Immature natural killer cell (primary cell): ENCODE data around the gene RETREG1. TPM values are rescaled to one million over a fixed set of nuclear protein-coding genes. Genes with fewer than 3 reads are reported as not detected.
"Not testable (repeated sequence)": the region's sequence is repeated elsewhere in the genome, so short reads cannot be mapped to it uniquely, and the experiment has no call there.

Source experiments
- DNase-seq, 3 donors: peaks; one replicate each; pipeline ENCODE4 v3.0.0; 2022; ENCODE audit warnings: mixed read lengths in 1 of 3
- H3K27ac Mint-ChIP-seq, 6 donors: one replicate each; pipeline ENCODE4 v1.8.0; 2020; ENCODE audit warnings: mixed read lengths in 6 of 6, mild to moderate bottlenecking in 5 of 6, inconsistent platforms in 4 of 6, moderate library complexity in 3 of 6
- H3K27me3 Mint-ChIP-seq, 3 donors: one replicate each; pipeline ENCODE4 v1.8.0; 2020 to 2021; ENCODE audit warnings: low read depth in 3 of 3, mild to moderate bottlenecking in 3 of 3, mixed read lengths in 3 of 3, moderate library complexity in 3 of 3, inconsistent platforms in 1 of 3
- H3K36me3 Mint-ChIP-seq, 3 donors: one replicate each; pipeline ENCODE4 v1.8.0; 2020; ENCODE audit warnings: mixed read lengths in 3 of 3, inconsistent platforms in 2 of 3, mild to moderate bottlenecking in 2 of 3
- H3K4me1 Mint-ChIP-seq, 2 donors: one replicate each; pipeline ENCODE4 v1.8.0; 2020; ENCODE audit warnings: inconsistent platforms in 2 of 2, mild to moderate bottlenecking in 2 of 2, mixed read lengths in 2 of 2, moderate library complexity in 1 of 2
- H3K4me3 Mint-ChIP-seq, 5 donors: one replicate each; pipeline ENCODE4 v1.8.0; 2020; ENCODE audit warnings: mild to moderate bottlenecking in 5 of 5, mixed read lengths in 5 of 5, inconsistent platforms in 3 of 5, moderate library complexity in 3 of 5
- H3K9me3 Mint-ChIP-seq, 6 donors: one replicate each; pipeline ENCODE4 v1.8.0; 2020; ENCODE audit warnings: mild to moderate bottlenecking in 6 of 6, mixed read lengths in 6 of 6, inconsistent platforms in 4 of 6, moderate library complexity in 3 of 6
- polyA plus RNA-seq, 3 donors: library from polyadenylated mRNA; unstranded; fragments of 300-500 nt; fragmentation: Illumina TruSeq; gene quantifications; one replicate each; pipeline ENCODE4 v1.2.3, GENCODE V29; 2021

RETREG1 gene
- polyA plus RNA-seq, 3 donors from 2014 or later, result 2.8 to 5.6 (median 3.6) TPM

DNA sequence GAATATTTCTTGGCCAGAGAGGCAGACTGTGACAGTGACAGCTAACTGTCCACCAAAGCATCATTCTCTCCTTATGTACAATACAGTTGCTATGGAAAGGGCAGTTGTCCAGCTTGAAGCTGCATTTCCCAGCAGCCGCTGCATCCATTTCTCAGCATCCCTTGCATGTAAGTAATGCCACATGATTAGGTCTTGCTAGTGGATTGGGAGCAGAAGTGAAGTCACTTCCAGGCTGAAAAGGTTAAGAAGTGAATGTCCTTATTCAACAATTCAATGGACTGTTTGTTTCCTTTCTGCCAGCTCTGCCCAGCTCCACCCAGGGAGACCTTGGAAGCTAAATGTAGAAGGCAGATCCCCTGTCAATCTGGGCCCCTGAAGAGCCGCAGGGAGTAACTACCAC lies 26.1 kb upstream of the RETREG1 start:
- H3K27ac Mint-ChIP-seq, result no peak overlapping the region
- no peak overlapping the region for H3K4me3 Mint-ChIP-seq
- H3K36me3 Mint-ChIP-seq, result no peaks in the 10 kb centered on the region

DNA sequence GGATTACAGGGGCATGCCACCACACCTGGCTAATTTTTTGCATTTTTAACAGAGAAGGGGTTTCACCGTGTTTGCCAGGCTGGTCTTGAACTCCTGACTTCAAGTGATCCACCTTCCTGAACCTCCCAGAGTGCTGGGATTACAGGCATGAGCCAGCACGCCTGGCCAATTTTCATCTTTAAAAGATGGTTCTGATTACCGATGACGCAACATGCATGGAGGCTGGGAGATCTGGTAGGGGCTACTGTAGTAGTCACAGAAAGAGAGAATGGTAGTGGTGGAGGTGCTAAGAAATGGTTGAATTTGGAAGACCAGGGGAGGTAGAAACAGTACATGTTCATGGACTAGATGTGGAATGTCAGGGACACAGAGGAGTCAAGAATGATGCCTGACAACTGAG lies 22.4 kb upstream of the RETREG1 start:
- H3K9me3 Mint-ChIP-seq, result peaks cover 0 to 9% (median 1%) of the 10 kb centered on the region in 6 donors

More for the DNA sequence above, 26.1 kb upstream of the RETREG1 start:
- Mint-ChIP-seq H3K9me3 (peaks cover 0 to 11% (median 3%) of the 10 kb centered on the region in 6 donors), H3K4me1 (no peaks in the 10 kb centered on the region), H3K27me3 (peaks cover 0 to 4% (median 2%) of the 10 kb centered on the region in 3 donors)
- DNase-seq, result no peak

DNA sequence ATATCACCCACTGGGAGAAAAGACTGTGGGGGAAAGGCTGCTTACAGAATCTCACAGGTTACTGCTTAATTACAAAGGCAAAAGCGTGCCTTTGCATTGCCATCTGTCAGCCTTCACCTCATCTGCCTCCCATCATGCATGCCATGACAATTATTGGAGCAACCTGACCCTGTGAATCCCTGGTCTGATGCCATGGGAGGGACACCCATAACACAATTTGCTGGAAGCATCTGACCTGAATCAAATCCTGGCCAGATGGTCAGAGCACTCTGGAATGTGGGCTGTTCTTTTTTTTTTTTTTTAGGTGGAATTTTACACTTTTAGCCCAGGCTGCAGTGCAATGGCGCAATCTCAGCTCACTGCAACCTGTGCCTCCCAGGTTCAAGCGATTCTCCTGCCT lies 11.6 kb upstream of the RETREG1 start:
- Mint-ChIP-seq H3K4me3 (no peak overlapping the region), H3K27me3 (peaks cover 0 to 6% (median 2%) of the 10 kb centered on the region in 3 donors), H3K9me3 (peaks cover 0 to 2% (median under 1%) of the 10 kb centered on the region in 6 donors), H3K4me1 (peaks cover 6 to 7% of the 10 kb centered on the region in 2 donors), H3K36me3 (no peaks in the 10 kb centered on the region), H3K27ac (no peak overlapping the region)
- DNase-seq, result no peak

More for the DNA sequence above, 22.4 kb upstream of the RETREG1 start:
- no peak overlapping the region for H3K27ac Mint-ChIP-seq
- no peak for DNase-seq
- H3K4me3 Mint-ChIP-seq, result no peak overlapping the region
- H3K36me3 Mint-ChIP-seq, result no peaks in the 10 kb centered on the region
- peaks cover 0 to 4% (median 2%) of the 10 kb centered on the region in 3 donors for H3K27me3 Mint-ChIP-seq
- no peaks in the 10 kb centered on the region for H3K4me1 Mint-ChIP-seq

DNA sequence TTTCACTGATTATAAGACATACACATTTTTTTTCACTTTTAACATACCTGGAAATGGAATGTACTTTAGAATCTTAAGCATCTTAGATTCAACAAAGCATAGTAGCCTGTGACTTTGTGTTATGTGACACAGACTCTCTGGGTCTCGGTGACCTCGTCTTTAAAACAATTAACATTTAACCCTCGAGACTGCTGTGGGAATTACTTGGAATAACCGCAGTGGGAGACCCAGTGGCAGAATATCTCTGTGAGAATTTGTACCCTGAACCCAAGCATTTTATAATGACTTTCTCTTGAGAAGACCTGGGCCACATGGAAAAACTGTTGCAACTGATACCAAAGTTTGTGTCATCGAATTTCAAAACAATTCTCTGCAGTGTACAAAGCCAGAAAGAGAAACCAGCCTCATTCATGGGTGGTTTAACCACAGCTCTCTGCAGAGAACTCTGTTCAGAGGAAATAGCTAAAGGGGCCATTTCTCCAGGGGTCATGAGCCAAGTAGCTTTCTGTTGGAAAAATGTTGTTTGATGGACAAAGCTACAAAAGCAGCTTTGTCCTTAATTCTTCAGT lies 10.0 kb upstream of the RETREG1 start:
- Mint-ChIP-seq H3K36me3 (no peaks in the 10 kb centered on the region), H3K4me3 (no peak overlapping the region), H3K9me3 (peaks cover 0 to 2% (median under 1%) of the 10 kb centered on the region in 6 donors), H3K27me3 (peaks cover 0 to 6% (median 2%) of the 10 kb centered on the region in 3 donors), H3K27ac (peak overlapping the region in 1 of 6 donors; percentile 29), H3K4me1 (peaks cover 6 to 7% of the 10 kb centered on the region in 2 donors)
- no peak for DNase-seq

DNA sequence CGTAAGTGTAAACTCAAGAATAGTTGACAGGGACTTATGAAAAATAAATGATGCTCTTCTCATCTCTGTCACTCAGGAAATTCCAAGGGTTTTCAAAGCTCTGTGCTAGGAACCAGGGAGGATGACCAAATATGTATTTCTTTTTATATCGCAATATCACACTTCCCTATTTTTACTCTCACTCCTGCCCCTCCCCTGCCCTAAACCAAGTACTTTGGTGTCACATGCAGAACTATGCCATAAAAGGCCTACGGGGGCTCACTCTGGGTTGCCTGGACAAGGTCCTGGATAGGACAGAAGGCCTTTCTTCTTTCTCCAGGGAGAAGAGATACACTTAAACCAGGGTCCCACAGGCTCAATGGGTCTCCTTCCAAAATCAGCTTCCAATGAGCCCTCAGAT lies 8.3 kb upstream of the RETREG1 start:
- no peaks in the 10 kb centered on the region for H3K9me3 Mint-ChIP-seq
- no peaks in the 10 kb centered on the region for H3K36me3 Mint-ChIP-seq
- H3K4me1 Mint-ChIP-seq, result peaks cover 6 to 7% of the 10 kb centered on the region in 2 donors
- H3K27me3 Mint-ChIP-seq, result peaks cover 0 to 4% (median 2%) of the 10 kb centered on the region in 3 donors
- DNase-seq, result no peak
- no peak overlapping the region for H3K27ac Mint-ChIP-seq
- no peak overlapping the region for H3K4me3 Mint-ChIP-seq

DNA sequence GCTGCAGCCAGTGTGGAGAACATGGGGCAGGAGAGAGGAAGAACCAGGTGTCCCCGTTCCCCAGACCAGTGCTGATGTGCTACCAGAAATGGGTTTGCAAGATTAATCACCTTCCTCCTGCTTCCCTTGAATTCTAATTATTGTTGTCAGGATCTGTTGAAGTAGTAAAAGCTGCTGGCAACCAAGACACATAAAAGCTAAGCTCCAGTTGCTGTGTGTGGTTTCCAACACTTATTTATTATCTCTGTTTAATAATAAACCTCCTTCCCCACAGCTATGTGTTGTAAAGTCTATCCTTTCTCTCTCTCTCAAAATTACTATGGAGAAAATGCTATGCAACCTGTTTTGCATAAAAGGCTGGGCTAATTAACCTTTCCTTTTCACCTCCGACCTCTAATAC lies 2.3 kb upstream of the RETREG1 start:
- Mint-ChIP-seq H3K36me3 (no peaks in the 10 kb centered on the region), H3K4me3 (no peak overlapping the region), H3K27ac (no peak overlapping the region), H3K4me1 (peaks cover 10 to 11% of the 10 kb centered on the region in 2 donors), H3K27me3 (peaks cover 2 to 6% (median 2%) of the 10 kb centered on the region in 3 donors), H3K9me3 (no peaks in the 10 kb centered on the region)
- DNase-seq, result no peak

DNA sequence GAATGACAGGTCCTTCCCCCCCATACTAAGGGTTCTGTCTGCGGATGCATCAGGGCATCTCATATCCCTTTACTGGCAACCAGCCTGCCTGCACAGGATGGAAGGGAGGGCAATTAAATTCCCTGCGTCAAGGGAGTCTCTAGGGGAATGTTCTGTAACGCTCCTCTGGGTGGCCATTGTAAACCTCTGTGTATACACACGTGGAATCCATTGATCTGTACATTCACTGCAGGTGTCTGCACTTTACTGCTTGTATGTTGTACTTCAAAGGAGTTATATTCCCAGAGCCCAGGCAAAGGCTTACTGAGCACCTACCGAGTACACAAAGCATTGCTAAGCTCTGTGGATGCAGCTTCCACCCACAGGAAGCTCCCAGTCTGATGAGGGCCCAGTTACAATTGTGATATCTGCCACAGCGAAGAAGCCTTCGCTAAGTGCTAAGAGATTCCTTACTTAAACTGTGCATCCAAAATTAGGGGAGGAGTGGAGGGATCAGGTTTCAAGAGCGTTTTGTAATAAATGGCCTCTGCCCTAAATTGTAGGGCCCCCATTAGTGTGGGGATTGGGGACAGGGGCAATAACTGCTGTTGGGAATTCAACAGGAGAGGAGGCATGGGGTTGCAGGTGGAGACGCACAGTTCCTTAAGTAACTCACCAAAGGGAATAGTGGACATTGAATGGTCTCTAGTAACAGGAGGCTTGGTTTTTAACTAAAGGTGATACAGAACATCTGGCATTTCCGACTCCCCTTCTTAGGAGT lies 1.5 kb upstream of the RETREG1 start:
- H3K27me3 Mint-ChIP-seq, result peaks cover 2 to 6% (median 2%) of the 10 kb centered on the region in 3 donors
- no peak overlapping the region for H3K4me3 Mint-ChIP-seq
- H3K36me3 Mint-ChIP-seq, result no peaks in the 10 kb centered on the region
- H3K27ac Mint-ChIP-seq, result no peak overlapping the region
- H3K9me3 Mint-ChIP-seq, result no peaks in the 10 kb centered on the region
- DNase-seq, result no peak
- peaks cover 10 to 11% of the 10 kb centered on the region in 2 donors for H3K4me1 Mint-ChIP-seq

DNA sequence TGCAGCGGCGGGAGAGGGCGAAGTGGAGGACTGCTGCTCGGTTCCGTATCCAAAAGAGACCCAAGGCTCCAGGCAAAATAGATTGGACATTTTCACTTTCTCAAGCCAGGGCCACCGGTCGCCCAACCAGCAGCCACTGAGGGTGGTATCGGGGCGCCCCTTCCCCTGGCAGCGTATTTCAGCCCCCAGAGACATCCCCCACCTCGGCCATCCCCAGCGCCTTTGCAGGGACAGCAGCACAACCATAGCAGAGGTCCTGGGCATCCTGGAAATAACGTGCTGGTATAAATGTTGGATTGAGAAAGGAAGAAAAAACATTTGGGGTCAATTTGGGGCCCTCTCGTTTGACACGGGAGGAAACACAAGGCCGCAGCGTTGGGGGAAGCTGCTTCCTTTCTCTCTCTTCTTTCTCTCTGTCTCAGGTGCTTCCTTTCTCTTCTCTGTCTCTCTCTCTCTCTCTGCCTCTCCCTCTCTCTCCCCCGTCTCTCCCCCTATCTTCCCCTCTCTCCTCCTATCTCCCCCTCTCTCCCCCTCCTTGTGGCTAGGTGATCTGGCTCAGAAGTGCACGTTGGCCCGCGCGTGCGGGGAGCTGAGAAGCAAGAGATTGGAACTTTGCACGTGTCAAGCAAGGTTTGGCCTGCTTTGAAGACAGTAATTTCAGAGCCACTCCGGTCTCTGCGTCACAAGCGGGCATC lies 624 bp upstream of the RETREG1 start:
- H3K27me3 Mint-ChIP-seq, result peaks cover 2 to 6% (median 2%) of the 10 kb centered on the region in 3 donors
- H3K4me1 Mint-ChIP-seq, result peaks cover 10 to 11% of the 10 kb centered on the region in 2 donors
- DNase-seq, result peak in 1 of 3 donors; percentile 13
- no peak overlapping the region for H3K4me3 Mint-ChIP-seq
- no peaks in the 10 kb centered on the region for H3K9me3 Mint-ChIP-seq
- no peak overlapping the region for H3K27ac Mint-ChIP-seq
- H3K36me3 Mint-ChIP-seq, result no peaks in the 10 kb centered on the region

DNA sequence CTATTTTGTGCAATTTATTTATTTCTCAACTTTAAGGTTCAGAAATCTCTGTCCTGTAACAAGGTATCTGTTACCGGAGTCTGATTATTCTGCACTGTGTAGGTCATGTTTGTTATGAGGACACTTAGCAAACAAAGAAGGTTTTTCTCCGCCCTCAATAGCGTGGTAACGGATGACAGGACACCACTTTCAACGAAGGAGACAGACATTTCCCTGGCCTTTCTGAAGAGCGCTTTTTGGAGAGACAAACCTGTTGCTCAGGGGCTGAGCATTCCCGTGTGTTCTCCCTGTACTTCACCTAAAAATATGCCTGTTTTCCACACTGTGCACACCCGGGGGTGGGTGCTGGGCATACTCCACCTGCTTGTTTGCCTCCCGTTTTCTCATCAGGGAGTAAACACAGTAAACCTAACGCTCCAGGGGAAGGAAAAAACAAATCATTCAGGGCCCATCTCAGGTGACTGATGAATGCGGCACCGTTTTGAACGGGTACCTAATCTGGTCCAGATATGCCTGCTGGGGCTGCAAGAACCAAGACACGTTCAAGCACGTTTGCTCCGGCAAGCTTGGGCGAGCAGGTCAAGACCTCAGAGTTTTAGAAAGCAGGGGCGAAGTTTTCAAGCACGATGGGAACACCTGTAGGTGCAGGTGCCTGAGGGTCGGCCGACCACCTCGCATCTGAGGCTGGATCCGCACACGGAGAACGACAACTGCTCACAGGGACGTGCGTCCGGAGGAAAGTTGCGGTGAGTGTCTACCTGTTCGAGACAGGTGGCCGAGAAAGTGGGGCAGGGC lies 859 bp downstream of the RETREG1 start:
- no peaks in the 10 kb centered on the region for H3K36me3 Mint-ChIP-seq
- H3K27me3 Mint-ChIP-seq, result peaks cover 4 to 6% (median 4%) of the 10 kb centered on the region in 3 donors
- H3K9me3 Mint-ChIP-seq, result no peaks in the 10 kb centered on the region
- DNase-seq, result no peak
- peaks cover 10 to 11% of the 10 kb centered on the region in 2 donors for H3K4me1 Mint-ChIP-seq
- peak overlapping the region; percentile 76 to 91 (median 87) for H3K4me3 Mint-ChIP-seq
- H3K27ac Mint-ChIP-seq, result peak overlapping the region in 5 of 6 donors; percentile 25 to 80 (median 51)

DNA sequence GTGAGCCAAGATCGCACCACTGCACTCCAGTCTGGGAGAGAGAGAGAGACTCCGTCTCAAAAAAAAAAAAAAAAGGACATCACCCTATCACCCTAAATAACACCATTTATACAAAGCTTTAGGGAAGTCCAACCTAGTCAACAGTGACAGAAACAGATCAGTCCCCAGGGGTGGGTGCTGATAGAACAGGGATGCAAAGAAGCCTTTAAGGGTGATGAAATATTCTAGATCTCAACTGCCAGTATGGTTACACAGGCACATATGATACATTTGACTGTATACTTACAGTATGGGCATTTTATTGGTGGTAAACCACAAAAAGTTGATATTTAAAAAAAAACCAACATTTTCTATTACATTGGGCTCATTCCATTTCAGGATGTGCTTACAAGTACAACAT lies 4.8 kb downstream of the RETREG1 start:
- H3K27ac Mint-ChIP-seq, result no peak overlapping the region
- peaks cover 0 to 3% (median under 1%) of the 10 kb centered on the region in 3 donors for H3K36me3 Mint-ChIP-seq
- DNase-seq, result no peak
- peaks cover 10 to 11% of the 10 kb centered on the region in 2 donors for H3K4me1 Mint-ChIP-seq
- no peak overlapping the region for H3K4me3 Mint-ChIP-seq
- H3K9me3 Mint-ChIP-seq, result peaks cover 0 to 2% (median 0%) of the 10 kb centered on the region in 6 donors
- H3K27me3 Mint-ChIP-seq, result peaks cover 6% of the 10 kb centered on the region in 3 donors

DNA sequence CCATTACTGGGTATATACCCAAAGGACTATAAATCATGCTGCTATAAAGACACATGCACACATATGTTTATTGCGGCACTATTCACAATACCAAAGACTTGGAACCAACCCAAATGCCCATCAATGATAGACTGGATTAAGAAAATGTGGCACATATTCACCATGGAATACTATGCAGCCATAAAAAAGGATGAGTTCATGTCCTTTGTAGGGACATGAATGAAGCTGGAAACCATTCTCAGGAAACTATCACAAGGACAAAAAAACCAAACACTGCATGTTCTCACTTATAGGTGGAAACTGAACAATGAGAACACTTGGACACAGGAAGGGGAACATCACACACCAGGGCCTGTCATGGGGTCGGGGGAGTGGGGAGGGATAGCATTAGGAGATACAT lies 5.9 kb downstream of the RETREG1 start:
- H3K4me3 Mint-ChIP-seq, DNase-seq, H3K4me1 Mint-ChIP-seq, H3K36me3 Mint-ChIP-seq, H3K9me3 Mint-ChIP-seq, H3K27me3 Mint-ChIP-seq, H3K27ac Mint-ChIP-seq: not testable (repeated sequence)

DNA sequence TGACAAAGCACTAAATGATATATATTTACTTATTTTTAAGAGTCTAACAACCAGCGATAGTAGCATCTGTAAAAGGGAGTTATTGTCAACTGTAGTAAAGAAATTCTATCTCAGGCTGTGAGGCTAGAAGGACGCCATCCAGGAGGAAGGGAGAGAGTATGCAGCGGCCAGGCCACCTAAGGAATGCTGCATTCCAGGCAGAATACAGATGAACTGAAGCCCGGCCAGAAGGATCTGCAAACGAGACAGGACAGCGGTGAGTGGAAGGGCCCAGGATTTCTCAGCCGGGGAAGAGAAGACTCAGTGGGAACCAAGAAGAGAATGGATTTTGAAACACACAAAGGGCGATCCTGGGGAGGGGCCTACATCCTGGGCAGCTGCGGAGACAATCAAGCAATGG lies 7.4 kb downstream of the RETREG1 start:
- DNase-seq, result no peak
- H3K4me1 Mint-ChIP-seq, result no peaks in the 10 kb centered on the region
- H3K27ac Mint-ChIP-seq, result peak overlapping the region in 1 of 6 donors; percentile 37
- peaks cover 0 to 3% (median 3%) of the 10 kb centered on the region in 3 donors for H3K36me3 Mint-ChIP-seq
- H3K27me3 Mint-ChIP-seq, result peaks cover 2 to 4% (median 4%) of the 10 kb centered on the region in 3 donors
- H3K9me3 Mint-ChIP-seq, result peaks cover 0 to 2% (median 0%) of the 10 kb centered on the region in 6 donors
- no peak overlapping the region for H3K4me3 Mint-ChIP-seq

DNA sequence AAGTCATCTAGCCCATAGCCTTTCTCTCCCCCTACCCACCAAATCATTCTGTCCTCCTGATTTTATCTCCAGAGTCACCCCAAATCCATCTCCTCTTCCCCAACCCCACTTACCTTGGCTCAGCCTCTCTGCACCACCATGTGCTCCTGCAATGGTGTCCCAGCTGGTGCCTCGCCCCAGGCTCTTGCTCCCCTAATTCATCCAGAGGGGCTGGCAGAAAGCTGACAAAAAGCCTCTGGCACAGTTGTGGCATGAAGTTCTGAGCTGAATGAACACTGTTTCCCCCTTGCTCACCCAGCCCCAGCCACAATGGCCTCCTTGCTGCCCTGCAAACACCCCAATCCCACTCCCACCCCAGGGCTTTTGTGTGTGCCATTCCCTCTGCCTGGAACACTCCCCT lies 10.2 kb downstream of the RETREG1 start:
- Mint-ChIP-seq H3K27me3 (peaks cover 0 to 6% (median 4%) of the 10 kb centered on the region in 3 donors), H3K4me1 (no peaks in the 10 kb centered on the region), H3K36me3 (peaks cover 0 to 3% (median 3%) of the 10 kb centered on the region in 3 donors), H3K9me3 (peaks cover 0 to 4% (median under 1%) of the 10 kb centered on the region in 6 donors), H3K27ac (no peak overlapping the region), H3K4me3 (no peak overlapping the region)
- no peak for DNase-seq
